Islet precursor cell (in vitro differentiated cells): ENCODE results near the gene CRB3.

Source experiments
- DNase-seq: peaks from one replicate; pipeline ENCODE4 v3.0.0-alpha.2; 2018

CRB3 gene

GRCh38 chr19:6470173-6470572 is 6.1 kb downstream of the CRB3 start:
- DNase-seq = no peak

DNA sequence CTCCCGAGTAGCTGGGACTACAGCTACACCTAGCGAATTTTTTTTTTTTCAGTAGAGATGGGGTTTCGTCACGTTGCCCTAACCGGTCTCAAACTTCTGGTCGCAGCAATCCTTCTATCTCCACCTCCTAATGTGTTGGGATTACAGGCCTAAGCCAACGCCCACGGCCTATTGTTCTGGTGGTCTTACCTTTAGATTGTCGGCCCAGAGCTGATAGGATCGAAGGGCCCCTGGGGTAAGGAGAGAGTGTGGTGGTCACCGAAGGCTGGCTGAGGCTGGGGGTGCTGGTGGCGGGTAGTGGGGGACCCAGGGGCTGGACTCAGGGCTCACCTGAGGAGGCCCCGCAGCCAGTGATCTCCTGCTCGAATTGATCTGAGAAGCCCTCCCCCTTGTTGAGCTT is 7.0 kb downstream of the CRB3 start:
- DNase-seq = no peak

DNA sequence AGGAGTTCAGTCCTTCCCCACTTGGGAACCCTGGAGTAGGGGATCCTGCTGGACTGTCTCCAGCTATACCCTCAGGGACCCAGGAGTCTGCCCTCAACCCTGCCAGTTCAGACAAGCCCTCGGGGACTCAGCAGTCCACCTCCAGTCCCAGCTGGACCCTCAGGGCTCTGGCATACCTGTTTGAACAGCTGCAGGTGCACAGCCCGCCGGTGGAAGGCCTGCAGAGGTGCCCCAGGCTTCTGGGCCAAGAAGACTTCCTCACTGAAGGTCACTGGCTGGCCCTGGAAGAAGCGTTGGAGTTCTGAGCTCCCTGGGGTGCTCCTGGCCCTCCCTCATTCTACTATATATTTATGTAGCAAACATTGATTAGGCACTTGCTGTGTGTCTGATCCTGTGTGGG is 8.6 kb downstream of the CRB3 start:
- DNase-seq = peak; percentile 63

- DNase-seq = peak; percentile 80
Measured at GRCh38 chr19:6473647-6474046, 9.6 kb downstream of the CRB3 start.

- peak; percentile 65 for DNase-seq
Measured at GRCh38 chr19:6475321-6476108, 11.4 kb downstream of the CRB3 start.

- peak; percentile 96 for DNase-seq
Measured at GRCh38 chr19:6476155-6476895, 12.3 kb downstream of the CRB3 start.

DNA sequence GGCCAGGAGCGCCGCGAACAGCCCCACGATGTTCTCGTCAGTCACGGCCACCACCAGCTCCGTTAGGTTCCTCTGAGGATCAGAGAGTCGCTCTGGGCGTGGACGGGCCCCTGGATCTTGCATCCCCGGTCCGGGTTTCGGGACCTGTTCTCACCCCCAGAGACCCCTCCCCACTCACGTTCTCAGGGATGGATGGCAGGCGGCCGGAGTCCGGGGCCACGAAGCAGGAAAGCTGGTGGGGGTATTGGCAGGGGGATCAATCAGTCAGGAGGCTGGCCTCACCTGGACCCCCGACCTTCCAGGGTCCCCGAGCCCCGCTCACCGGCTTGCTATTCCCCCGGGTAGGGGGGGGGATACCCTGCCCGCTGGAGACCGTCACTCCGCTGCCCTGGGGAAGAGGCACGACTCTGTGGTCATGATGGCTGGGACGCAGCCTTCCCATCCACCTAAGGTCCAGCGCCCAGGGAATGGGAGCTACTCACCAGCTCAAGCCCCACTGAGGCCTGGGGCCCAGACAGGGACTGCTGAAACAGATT is 12.9 kb downstream of the CRB3 start:
- DNase-seq = no peak

- DNase-seq = no peak
Measured at GRCh38 chr19:6478815-6479214, 14.7 kb downstream of the CRB3 start.

GRCh38 chr19:6479836-6480398 is 15.8 kb downstream of the CRB3 start:
- DNase-seq = no peak

- DNase-seq = no peak
Measured at GRCh38 chr19:6480848-6481415, 16.9 kb downstream of the CRB3 start.

GRCh38 chr19:6481541-6482342 is 17.7 kb downstream of the CRB3 start, which contains the start of gene DENND1C:
Gene DENND1C (minus strand): TSS chr19:6481787. CDS start chr19:6481695, 92 bp downstream.
- peak; percentile 65 for DNase-seq

DNA sequence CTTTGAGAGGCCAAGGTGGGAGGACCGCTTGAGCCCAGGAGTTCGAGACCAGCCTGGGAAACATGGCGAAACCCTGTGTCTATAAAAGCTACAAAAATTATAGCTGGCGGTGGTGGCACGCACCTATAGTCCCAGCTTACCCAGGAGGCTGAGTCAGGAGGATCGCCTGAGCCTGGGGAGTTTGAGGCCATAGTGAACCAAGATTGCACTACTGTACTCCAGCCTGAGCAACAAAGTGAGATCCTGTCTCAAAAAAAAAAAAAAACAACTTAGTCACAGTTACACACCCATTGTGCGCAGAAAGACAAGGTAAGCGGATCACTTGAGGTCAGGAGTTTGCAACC is 18.2 kb downstream of the CRB3 start:
- DNase-seq = no peak

DNA sequence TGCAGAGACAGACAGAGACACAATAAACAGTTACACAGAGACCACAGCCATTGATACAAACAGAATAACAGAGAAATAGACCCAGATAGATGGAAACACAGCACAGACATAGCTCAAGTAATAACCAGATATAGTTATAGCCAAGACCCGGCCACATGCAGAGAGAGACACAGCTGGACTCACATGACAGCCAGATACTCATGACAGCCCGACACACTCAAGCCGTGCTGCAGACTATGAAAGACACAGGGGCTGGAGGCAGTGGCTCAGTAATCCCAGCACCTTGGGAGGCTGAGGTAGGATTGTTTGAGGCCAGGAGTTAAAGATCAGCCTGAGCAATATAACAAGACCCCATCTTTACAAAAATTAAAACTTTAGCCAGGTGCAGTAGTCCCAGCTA is 19.2 kb downstream of the CRB3 start:
- no peak for DNase-seq

GRCh38 chr19:6484230-6484629 is 20.2 kb downstream of the CRB3 start:
- no peak for DNase-seq

DNA sequence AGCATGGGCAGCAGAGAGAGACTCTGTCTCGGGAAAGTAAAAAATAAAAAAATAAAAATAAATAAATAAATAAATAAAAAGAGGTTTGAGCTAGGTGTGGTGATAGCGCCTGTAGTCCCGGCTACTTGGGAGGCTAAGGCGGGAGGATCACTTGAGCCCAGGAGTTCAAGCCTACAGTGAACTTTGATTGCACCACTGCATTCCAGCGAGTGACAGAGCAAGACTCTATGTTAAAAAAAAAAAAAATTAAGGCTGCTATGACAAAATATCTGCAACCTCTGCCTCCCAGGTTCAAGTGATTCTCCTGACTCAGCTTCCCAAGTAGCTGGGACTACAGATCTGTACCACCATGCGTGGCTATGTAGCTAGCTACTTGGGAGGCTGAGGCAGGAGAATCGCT is 20.8 kb downstream of the CRB3 start:
- no peak for DNase-seq

DNA sequence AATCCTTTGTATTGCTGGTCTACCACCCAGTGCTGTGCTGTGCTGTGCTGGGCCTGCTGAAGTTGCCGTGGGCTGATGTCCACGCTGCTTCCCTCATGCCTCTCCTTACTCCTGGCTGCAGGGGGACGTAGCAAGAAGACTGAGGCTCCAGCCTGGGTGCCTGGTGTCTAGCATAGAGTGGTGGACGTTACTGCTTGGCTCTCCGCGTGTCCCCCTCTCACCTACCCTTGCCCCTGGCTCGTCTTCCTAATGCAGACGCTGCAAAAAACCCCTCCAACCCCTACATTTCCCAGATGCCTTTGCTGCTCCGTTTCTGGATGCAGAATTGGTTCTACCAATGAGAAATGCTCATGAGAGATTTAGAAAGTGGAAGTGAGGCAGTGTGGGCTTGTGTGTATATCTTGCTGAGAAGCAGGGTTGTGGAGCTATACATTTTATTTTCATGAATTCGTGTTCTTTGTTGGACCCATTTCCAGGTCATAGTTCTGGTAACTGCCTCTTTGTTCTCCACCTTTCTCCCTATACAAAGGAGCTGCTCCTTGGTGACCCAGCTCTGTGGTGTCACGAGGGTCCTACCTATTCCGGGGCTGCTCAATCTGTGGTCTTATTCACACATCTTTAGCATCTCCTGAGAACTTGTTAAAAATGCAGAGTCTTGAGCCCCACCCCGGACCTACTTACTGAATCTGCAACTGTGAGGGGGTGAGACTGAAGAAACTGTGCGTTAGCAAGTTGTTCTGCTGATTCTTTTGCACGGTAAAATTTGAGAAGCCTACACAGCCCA is 25.4 kb downstream of the CRB3 start:
- no peak for DNase-seq

GRCh38 chr19:6490134-6490533 is 26.1 kb downstream of the CRB3 start:
- DNase-seq = no peak

DNA sequence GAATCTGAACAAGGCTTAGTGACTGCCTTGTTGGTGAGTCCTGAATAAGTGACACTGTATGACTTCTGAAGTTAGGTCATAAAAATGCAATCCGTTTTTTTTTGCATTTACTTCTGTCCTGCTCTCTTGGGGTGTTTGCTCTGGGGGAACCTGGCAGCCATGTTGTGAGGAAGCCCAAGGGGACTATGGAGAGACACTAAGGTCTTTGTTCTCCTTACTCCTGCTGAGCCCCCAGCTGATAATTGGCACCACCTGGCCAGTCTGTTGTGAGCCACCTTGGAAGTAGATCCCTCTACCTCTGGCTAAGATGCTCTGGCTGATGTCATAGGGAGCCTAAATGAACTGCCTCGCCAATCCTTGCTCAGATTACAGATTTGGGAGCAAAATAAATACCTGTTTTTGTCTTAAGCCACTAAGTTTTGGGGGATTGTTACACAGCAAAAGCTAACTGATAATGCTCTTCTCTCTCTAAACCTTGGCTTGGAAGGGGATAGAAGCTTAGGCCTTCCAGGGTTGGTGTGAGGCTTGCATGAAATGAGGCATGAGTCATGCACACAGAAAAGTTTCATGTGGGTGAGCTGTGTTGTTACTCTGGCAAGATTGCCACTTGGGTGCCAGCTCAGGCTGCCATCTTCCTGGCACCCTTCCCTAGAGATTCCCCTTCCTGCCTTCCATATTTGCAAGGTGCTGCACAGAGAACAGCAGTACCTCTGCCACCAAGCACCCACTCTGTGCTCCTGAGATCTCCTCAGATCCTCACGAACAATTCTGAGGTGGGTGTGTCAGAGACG is 27.9 kb downstream of the CRB3 start:
- no peak for DNase-seq

GRCh38 chr19:6494438-6495036 is 30.5 kb downstream of the CRB3 start:
- DNase-seq = no peak

DNA sequence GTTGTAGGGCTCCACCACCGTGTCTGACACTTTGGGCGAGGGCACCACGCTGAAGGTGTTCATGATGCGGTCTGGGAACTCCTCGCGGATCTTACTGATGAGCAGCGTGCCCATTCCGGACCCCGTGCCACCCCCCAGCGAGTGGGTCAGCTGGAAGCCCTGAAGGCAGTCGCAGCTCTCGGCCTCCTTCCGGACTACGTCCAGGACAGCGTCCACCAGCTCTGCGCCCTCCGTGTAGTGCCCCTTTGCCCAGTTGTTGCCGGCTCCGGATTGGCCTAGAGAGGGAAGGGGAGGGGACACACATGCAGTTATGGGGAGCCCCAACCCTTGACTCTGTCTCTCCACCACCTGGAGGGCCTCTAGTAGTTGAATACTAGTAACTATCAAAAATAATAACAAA is 31.9 kb downstream of the CRB3 start:
- DNase-seq = no peak
